Measurements from ENCODE around the gene TOR2A. TPM values are rescaled to one million over a fixed set of nuclear protein-coding genes. Genes with fewer than 3 reads are reported as not detected.

TOR2A gene
- total and polyA plus RNA-seq, 9 of the 15 experiments (the other 6 are each of a cell fraction or from before 2014, with no cell fraction given), result 0.80 to 25.9 (median 11.1) TPM

- TF ChIP-seq ZBTB33 (CRISPR knock-in tag; IDR thresholded peaks at IDR 0.05), result peak; percentile 66; the same call in 1 of the 2 replicates
- no peak for TF ChIP-seq EWSR1 (IDR thresholded peaks at IDR 0.05; ENCODE audit: borderline replicate concordance, low read depth, partially characterized antibody)
- no peak; the same call in 1 of the 2 replicates for TF ChIP-seq ZNF740 (CRISPR knock-in tag; IDR thresholded peaks at IDR 0.05)
- TF ChIP-seq ZNF740 (tag; IDR thresholded peaks at IDR 0.05), result 0 out of 4 replicates have a peak, but pooled peaks of 1 of the 2 experiments have one; percentile 53
- no peak for TF ChIP-seq CEBPG (CRISPR knock-in tag; IDR thresholded peaks at IDR 0.05)
- no peak for TF ChIP-seq CEBPG (tag; conservative IDR thresholded peaks at IDR 0.05 in 1 of 2, IDR thresholded peaks at IDR 0.05 in 1 of 2)
- peak; percentile 96 for TF ChIP-seq LCOR (CRISPR knock-in tag; IDR thresholded peaks at IDR 0.05)
- no peak for TF ChIP-seq MED1 (CRISPR knock-in tag; IDR thresholded peaks at IDR 0.05; ENCODE audit: borderline replicate concordance)
- no peak for TF ChIP-seq MBD1 (CRISPR knock-in tag; IDR thresholded peaks at IDR 0.05)
- TF ChIP-seq FOSL1 (tag; conservative IDR thresholded peaks at IDR 0.05), result peak; percentile 45; the same call in 1 of the 2 replicates
- TF ChIP-seq ZNF134 (CRISPR knock-in tag; conservative IDR thresholded peaks at IDR 0.05), result 0 out of 2 replicates have a peak, but pooled peaks have one; percentile 31
- peak; percentile 64; the same call in 1 of the 2 replicates for TF ChIP-seq PREB (CRISPR knock-in tag; IDR thresholded peaks at IDR 0.05)
- peak; percentile 85 for TF ChIP-seq MYC (IDR thresholded peaks at IDR 0.05; ENCODE audit: low read depth, low read length)
- TF ChIP-seq MYC (CRISPR knock-in tag; IDR thresholded peaks at IDR 0.05; ENCODE audit: borderline replicate concordance, low read depth), result peak; percentile 70; the same call in 1 of the 2 replicates
- TF ChIP-seq FIP1L1 (IDR thresholded peaks at IDR 0.05; ENCODE audit: low read depth, low read length, poor library complexity, severe bottlenecking), result no peak
- peak; percentile 55 for TF ChIP-seq TAF1 (IDR thresholded peaks at IDR 0.05; ENCODE audit: control insufficient read depth, extremely low read depth, insufficient read depth, low read length, severe bottlenecking)
- peak; percentile 93 for TF ChIP-seq ERF (CRISPR knock-in tag; IDR thresholded peaks at IDR 0.05)
- peak; percentile 85 for TF ChIP-seq ZNF668 (CRISPR knock-in tag; IDR thresholded peaks at IDR 0.05)
- TF ChIP-seq MLLT1 (IDR thresholded peaks at IDR 0.05), result peak in 1 of 2 experiments; percentile 82; a peak in 1 of 4 replicates
- TF ChIP-seq SETDB1 (IDR thresholded peaks at IDR 0.05; ENCODE audit: low read length), result no peak
Measured at GRCh38 chr9:127698985-127699670, 36.0 kb downstream of the TOR2A start (continued).
